Panc1 (cell line): ENCODE data around the gene COL28A1.

Experiments
- CTCF ChIP-seq: fragments of 450-650 bp; IDR thresholded peaks from 2 replicates; pipeline ENCODE4 v1.5.1; 2017; ENCODE audit warnings: mild to moderate bottlenecking
- POLR2AphosphoS5 ChIP-seq: IDR thresholded peaks from 2 replicates; pipeline ENCODE4 v1.6.1; 2012; ENCODE audit warnings: mild to moderate bottlenecking, low read depth, low read length, moderate library complexity
- TCF7L2 ChIP-seq: IDR thresholded peaks from 2 replicates; pipeline ENCODE4 v1.6.1; 2011; ENCODE audit warnings: mild to moderate bottlenecking, low read depth, low read length, inconsistent platforms

GRCh38 chr7:7311001-7311400 lies 224.7 kb downstream of the COL28A1 start:
- TF ChIP-seq POLR2AphosphoS5 = no peak
- no peak for TF ChIP-seq CTCF
- TF ChIP-seq TCF7L2 = no peak
